Thoracic aorta endothelial cell (primary cell): ENCODE measurements around the gene PUDP. TPM values are rescaled to one million over a fixed set of nuclear protein-coding genes. Genes with fewer than 3 reads are reported as not detected.

Experiments used
- small RNA-seq: library from RNA; depleted of rRNA; stranded (forward); fragments of <200 nt; gene quantifications from one replicate; pipeline ENCODE3, GENCODE V24; 2012
- total RNA-seq: library from RNA; depleted of rRNA; stranded (reverse); fragments of >200 nt; gene quantifications from 2 replicates; pipeline ENCODE4 v1.2.3, GENCODE V29; 2012

PUDP gene
- 16.9 and 44.4 TPM in 2 replicates for total RNA-seq

DNA sequence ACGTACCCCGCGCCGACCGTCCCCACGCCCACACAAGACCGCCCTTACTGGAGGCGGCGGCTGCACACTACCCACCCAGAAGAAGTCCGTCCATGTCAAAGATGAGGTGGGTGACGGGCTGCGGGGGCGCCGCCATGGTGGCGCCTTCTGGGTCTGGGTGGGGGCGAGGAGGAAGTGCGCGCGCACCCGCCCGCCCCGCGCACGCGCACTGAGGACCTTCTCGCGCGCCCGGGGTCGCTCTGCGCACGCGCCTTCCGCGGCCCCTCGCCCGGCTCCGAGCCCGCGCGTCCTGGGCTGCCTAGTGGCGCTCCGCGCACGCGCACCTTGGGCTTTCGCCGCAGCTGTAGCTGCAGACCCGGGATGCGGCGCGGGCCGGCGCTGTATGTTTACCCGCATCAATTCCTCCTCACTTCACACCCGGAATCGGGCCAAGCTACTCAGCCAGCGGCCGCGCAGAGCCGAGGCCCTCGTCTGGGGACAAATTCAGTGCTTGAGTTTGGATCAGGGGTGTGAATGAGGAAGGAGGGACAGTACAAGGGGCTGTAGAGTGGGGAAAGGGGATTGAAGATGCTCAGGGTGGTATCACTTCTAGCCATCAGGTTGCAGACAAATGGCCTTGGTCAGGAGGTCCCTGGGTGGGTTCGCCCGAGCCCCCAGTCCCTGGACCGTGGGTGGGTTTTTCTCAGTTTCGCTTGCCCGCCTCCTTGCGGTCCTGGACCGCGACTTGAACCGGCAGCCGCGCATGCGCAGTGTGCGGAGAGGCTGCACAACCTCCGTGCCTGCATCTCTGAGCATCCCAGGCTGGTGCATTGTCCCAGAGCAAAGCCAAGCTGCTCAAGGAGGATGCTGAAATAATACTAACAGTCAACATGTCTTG, at the start of gene PUDP:
Gene PUDP, minus strand, starts transcription at position 176 of the 877 bp plus-strand sequence. Its CDS starts 40 bp downstream, at position 136.

GRCh38 chrX:7147413-7147977, 458 bp downstream of the PUDP start, which contains the start of gene STS:
STS (plus strand) TSS chrX:7147712; CDS start chrX:7253200, 105,488 bp downstream.

Small RNA genes within 50 kb of the gene (small RNA-seq; reads per million reads assigned to genes)
- not detected for gene MIR4767

Other genes starting within 250 kb of the PUDP start
- 5.2 and 9.5 TPM in 2 replicates for gene STS, start 441 bp downstream of the PUDP start, total RNA-seq